Psoas muscle (tissue), 8 donors: ENCODE results near the gene TESK2. TPM values are rescaled to one million over a fixed set of nuclear protein-coding genes. Genes with fewer than 3 reads are reported as not detected.

Experiments
- ATAC-seq, 4 donors: fragments of 200-7000 bp; cut with Tn5 transposase; one replicate each; pipeline ENCODE4 v1.9.1; 2020; ENCODE audit warnings: moderate library complexity in 3 of 4, mild to moderate bottlenecking in 2 of 4
- DNase-seq, 2 donors: peaks; one replicate each; pipeline ENCODE4 v3.0.0-alpha.2; 2020
- H3K27ac ChIP-seq: fragments of 200-600 bp; one replicate; pipeline ENCODE4 v1.8.0; 2022
- H3K27me3 ChIP-seq, 3 donors: fragments of 200-600 bp in 1 of 3; one replicate each; pipeline versions ENCODE4 v1.6.1 to v1.8.0; 2013 to 2022; ENCODE audit warnings: low read length in 2 of 3, mild to moderate bottlenecking in 2 of 3, moderate library complexity in 1 of 3; ENCODE audit not compliant: insufficient read depth in 3 of 3
- H3K36me3 ChIP-seq, 2 donors: fragments of 200-600 bp in 1 of 2; one replicate each; pipeline versions ENCODE4 v1.6.1 to v1.8.0; 2013 to 2022; ENCODE audit warnings: low read depth in 1 of 2, mild to moderate bottlenecking in 1 of 2, moderate library complexity in 1 of 2; ENCODE audit not compliant: insufficient read depth in 1 of 2
- H3K4me1 ChIP-seq: fragments of 200-600 bp; one replicate; pipeline ENCODE4 v1.8.0; 2022
- H3K4me3 ChIP-seq: fragments of 200-600 bp; one replicate; pipeline ENCODE4 v1.8.0; 2022; ENCODE audit warnings: mild to moderate bottlenecking
- H3K9me3 ChIP-seq: fragments of 200-600 bp; one replicate; pipeline ENCODE4 v1.8.0; 2022
- WGBS, 3 donors: extraction: QIAGEN DNeasy Blood & Tissue Kit; methylation state at CpG; one replicate each; pipeline versions ENCODE4 v1.1.6 to v1.1.7; 2013; 5-methylcytosine and 5-hydroxymethylcytosine counted together
- intact Hi-C, 2 donors: fragments of 100-400 bp; cut with DNase I; formaldehyde crosslinking; loops; one replicate each; pipeline versions ENCODE4 v1.11.0 to v1.14.2; 2022
- polyA plus RNA-seq, 3 donors: library from polyadenylated mRNA; stranded (reverse); fragments of 200-250 nt; gene quantifications; one replicate each; pipeline ENCODE4 v1.2.3, GENCODE V29; 2013
- total RNA-seq, 4 donors: library from RNA; stranded (reverse); fragmentation: NEBNext Ultra II Directional in 2 of 4; extraction: Animal tissue kit (Norgen Biotek cat#: 25700) in 2 of 4; gene quantifications; one replicate each; pipeline versions ENCODE4 v1.2.1 to v1.2.4, GENCODE V29; 2021 to 2023
- TF ChIP-seq, protein P1 (sequence below): fragments of 200-600 bp; IDR thresholded peaks from one replicate; pipeline ENCODE4 v1.8.0; 2022; ENCODE audit warnings: antibody characterized with exemption
- donor health status: healthy with polysubstance abuse.
- donor health status: DM: no; HTN: no; CAD: no; lungs with moderate emphysema.
- donor health status: Bipolar disorder and iron deficiency.
- donor health status: healthy.
- donor health status: DM: yes; HTN: yes; CAD: no.
- donor health status: DM: no; HTN: no; CAD: no.
- donor health status: DM: no; HTN: no; CAD: no.
- donor health status: DM: yes; HTN: yes; CAD: no.

TESK2 gene
- total and polyA plus RNA-seq, 7 donors = 0.73 to 5.0 (median 2.2) TPM

DNA sequence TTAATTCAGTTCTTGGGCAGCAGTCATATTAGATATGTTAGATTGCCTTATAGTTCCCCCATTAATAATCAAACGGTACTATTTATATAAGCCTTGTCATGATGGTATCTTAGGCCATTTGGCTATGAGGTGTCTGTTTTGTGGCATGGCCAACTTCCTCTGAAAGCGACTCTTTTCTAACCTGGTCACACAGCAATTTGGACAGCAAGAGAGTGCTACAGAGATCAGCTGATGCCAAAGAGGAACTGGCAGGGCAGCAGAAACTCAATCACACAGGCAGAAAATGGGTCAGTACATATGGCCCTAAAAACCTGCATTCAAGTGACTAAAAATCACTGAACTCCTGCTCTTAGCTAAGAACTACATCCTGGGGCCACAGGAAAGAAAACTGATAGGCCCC lies 137.3 kb downstream of the TESK2 start:
- WGBS, 3 donors = 27 to 73% (median 37%) methylated on average over 2 of the region's 2 CpGs

DNA sequence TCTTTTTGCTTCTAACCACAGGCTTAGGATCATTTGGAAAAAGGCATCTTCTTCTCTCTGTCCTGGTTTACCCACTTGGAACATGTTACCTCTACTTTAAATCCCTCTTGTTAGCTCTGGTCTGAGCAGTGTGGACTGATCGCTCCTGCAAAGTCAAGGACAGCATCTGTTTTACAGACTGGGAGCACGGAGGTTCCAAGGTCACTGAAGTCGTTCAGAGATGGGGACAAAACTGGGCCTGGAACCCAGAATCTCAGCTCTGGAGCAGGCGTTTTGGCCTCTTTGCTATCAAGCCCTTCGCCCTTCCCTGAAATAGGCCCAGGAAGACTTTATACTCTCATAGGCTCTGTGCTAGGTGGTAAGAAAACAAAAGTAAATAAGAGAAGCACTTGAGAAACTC lies 139.5 kb downstream of the TESK2 start:
- ATAC-seq (no peak), DNase-seq (no peak)
- H3K4me3 ChIP-seq = no peak overlapping the region
- H3K36me3 ChIP-seq = no peaks in the 10 kb centered on the region
- no peaks in the 10 kb centered on the region for H3K9me3 ChIP-seq
- H3K27ac ChIP-seq = no peak overlapping the region
- WGBS, 3 donors = 70 to 81% (median 79%) methylated on average over 5 of the region's 5 CpGs
- no peaks in the 10 kb centered on the region for H3K27me3 ChIP-seq
- H3K4me1 ChIP-seq = peaks cover 65% of the 10 kb centered on the region
- TF ChIP-seq, protein P1, sequence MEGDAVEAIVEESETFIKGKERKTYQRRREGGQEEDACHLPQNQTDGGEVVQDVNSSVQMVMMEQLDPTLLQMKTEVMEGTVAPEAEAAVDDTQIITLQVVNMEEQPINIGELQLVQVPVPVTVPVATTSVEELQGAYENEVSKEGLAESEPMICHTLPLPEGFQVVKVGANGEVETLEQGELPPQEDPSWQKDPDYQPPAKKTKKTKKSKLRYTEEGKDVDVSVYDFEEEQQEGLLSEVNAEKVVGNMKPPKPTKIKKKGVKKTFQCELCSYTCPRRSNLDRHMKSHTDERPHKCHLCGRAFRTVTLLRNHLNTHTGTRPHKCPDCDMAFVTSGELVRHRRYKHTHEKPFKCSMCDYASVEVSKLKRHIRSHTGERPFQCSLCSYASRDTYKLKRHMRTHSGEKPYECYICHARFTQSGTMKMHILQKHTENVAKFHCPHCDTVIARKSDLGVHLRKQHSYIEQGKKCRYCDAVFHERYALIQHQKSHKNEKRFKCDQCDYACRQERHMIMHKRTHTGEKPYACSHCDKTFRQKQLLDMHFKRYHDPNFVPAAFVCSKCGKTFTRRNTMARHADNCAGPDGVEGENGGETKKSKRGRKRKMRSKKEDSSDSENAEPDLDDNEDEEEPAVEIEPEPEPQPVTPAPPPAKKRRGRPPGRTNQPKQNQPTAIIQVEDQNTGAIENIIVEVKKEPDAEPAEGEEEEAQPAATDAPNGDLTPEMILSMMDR = no peak
- intact Hi-C loops = no loop called here

More for the DNA sequence above, 137.3 kb downstream of the TESK2 start:
- peak in 3 of 4 donors; percentile 13 to 59 (median 50) for ATAC-seq
- H3K27ac ChIP-seq = peak overlapping the region; percentile 76
- intact Hi-C loops = no loop called here
- no peaks in the 10 kb centered on the region for H3K27me3 ChIP-seq
- no peaks in the 10 kb centered on the region for H3K9me3 ChIP-seq
- no peaks in the 10 kb centered on the region for H3K36me3 ChIP-seq
- DNase-seq = no peak
- TF ChIP-seq, protein P1 = no peak
- peaks cover 51% of the 10 kb centered on the region for H3K4me1 ChIP-seq
- H3K4me3 ChIP-seq = no peak overlapping the region

DNA sequence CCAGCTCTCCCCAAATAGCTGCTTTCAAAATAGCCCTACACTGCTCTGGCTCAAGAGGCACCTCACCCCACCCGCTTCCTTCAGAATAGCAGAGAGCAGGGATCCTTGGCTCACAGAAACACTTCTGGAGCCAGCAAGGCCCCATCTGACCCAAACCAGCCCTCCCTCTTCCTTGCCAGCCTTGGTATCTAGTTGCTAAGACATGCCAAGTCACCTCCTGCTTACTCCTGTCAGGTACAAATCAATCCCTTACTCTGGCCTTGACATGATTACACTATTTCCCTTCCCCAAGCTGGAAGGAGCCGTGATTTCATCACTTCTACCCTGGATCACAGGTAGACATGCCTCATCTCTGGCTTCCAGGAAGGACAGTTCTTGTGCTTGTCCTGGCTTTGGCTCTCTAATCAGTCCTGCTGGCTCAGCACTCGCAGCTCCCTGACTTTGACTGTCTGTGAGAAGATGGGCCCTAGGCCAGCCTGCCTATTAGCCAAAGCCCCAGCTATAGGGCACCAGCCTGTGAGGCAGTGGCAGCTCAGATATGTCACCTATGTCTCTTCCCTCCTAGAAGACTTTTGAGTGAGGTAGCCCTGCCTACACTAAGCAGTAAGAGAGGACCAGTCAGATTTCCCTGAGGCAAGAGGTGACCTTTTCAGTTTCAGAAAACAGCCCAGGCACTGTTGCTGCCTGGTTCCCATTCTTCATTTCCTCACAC lies 141.8 kb downstream of the TESK2 start:
- Histone ChIP-seq H3K27ac (peak overlapping the region; percentile 80), H3K9me3 (no peaks in the 10 kb centered on the region), H3K4me1 (peaks cover 48% of the 10 kb centered on the region), H3K36me3 (peaks cover 0 to 20% of the 10 kb centered on the region in 2 donors), H3K27me3 (no peaks in the 10 kb centered on the region), H3K4me3 (peak overlapping the region; percentile 41)
- DNase-seq = peak in 1 of 2 donors; percentile 74
- peak; percentile 78 to 91 (median 88) for ATAC-seq
- 10 to 16% (median 12%) methylated on average over 3 of the region's 3 CpGs for WGBS, 3 donors
- TF ChIP-seq, protein P1 = no peak
- intact Hi-C loops = no loop called here

DNA sequence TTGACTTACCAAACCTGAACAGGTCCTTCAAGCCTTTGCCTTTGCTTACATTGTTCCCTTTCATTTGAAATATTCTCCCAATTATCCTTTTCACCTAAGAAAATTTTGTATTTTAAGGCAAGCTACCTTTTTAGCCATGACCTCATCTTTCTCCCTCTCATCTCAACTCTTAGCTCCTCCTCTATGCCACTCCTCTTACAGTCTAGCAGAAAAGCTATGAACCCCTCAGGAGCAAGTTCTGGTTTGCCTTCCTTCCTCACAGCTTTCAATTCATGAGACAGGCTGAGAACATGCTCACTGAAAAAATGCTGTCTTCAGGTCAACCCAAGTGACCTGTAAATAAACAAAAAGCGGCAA lies 142.4 kb downstream of the TESK2 start:
- WGBS, 3 donors = 0 to 10% (median 7%) methylated on average over 1 of the region's 1 CpG

More for the DNA sequence above, 142.4 kb downstream of the TESK2 start:
- Histone ChIP-seq H3K9me3 (no peaks in the 10 kb centered on the region), H3K36me3 (peaks cover 0 to 26% of the 10 kb centered on the region in 2 donors), H3K27me3 (no peaks in the 10 kb centered on the region), H3K4me3 (peak overlapping the region; percentile 41), H3K27ac (peak overlapping the region; percentile 80), H3K4me1 (peaks cover 44% of the 10 kb centered on the region)
- no peak for DNase-seq
- TF ChIP-seq, protein P1 = no peak
- intact Hi-C loops = no loop called here
- peak; percentile 7 to 44 (median 28) for ATAC-seq
